Neutrophil (primary cell): Measurements from ENCODE around the gene ATG2A.
A peak's percentile ranks its signal among the peaks of the same experiment; 100 is the strongest.

ENCODE experiments used
- H3K27ac ChIP-seq: fragments of 200-600 bp; sonication (generic); 2 replicates; pipeline ENCODE4 v1.5.1; 2016; ENCODE audit warnings: mild to moderate bottlenecking, moderate library complexity
- H3K27me3 ChIP-seq: fragments of 200-600 bp; sonication (generic); 2 replicates; pipeline ENCODE4 v1.6.0; 2016; ENCODE audit warnings: mild to moderate bottlenecking
- H3K36me3 ChIP-seq: fragments of 200-600 bp; sonication (generic); 2 replicates; pipeline ENCODE4 v1.5.1; 2017
- H3K4me1 ChIP-seq, 2 experiments: fragments of 200-600 bp in 1 of 2; sonication (generic) in 1 of 2; 1 replicate in 1 of 2; 2 replicates in 1 of 2; pipeline versions ENCODE4 v1.5.1 to v1.6.1; 2013 to 2016; ENCODE audit warnings: low read depth in 1 of 2, low read length in 1 of 2, mild to moderate bottlenecking in 1 of 2, moderate library complexity in 1 of 2; ENCODE audit not compliant: control insufficient read depth in 1 of 2, insufficient read depth in 1 of 2
- H3K4me3 ChIP-seq, 2 experiments: fragments of 200-600 bp in 1 of 2; sonication (generic) in 1 of 2; 1 replicate in 1 of 2; 2 replicates in 1 of 2; pipeline ENCODE4 v1.5.1; 2013 to 2016; ENCODE audit warnings: low read depth in 1 of 2, low read length in 1 of 2, mild to moderate bottlenecking in 1 of 2, moderate library complexity in 1 of 2
- H3K9me3 ChIP-seq: fragments of 200-600 bp; sonication (generic); 2 replicates; pipeline ENCODE4 v1.5.1; 2016
- CTCF ChIP-seq: fragments of 200-600 bp; sonication (generic); IDR thresholded peaks from 2 replicates; pipeline ENCODE4 v1.5.1; 2016; ENCODE audit warnings: antibody characterized with exemption

Gene ATG2A

GRCh38 chr11:64856382-64857227 lies 60.4 kb downstream of the ATG2A start:
- no peaks in the 10 kb centered on the region for H3K27me3 ChIP-seq
- TF ChIP-seq CTCF: no peak
- peaks cover 100% of the 10 kb centered on the region in 2 experiments for H3K4me1 ChIP-seq
- peaks cover 79% of the 10 kb centered on the region for H3K36me3 ChIP-seq
- peak overlapping the region; percentile 50 to 62 for H3K4me3 ChIP-seq
- H3K9me3 ChIP-seq: no peaks in the 10 kb centered on the region
- peak overlapping the region; percentile 99 for H3K27ac ChIP-seq

GRCh38 chr11:64855596-64856304 lies 61.3 kb downstream of the ATG2A start:
- Histone ChIP-seq H3K9me3 (no peaks in the 10 kb centered on the region), H3K4me1 (peaks cover 100% of the 10 kb centered on the region in 2 experiments), H3K27me3 (no peaks in the 10 kb centered on the region), H3K4me3 (peak overlapping the region; percentile 50 to 62), H3K36me3 (peaks cover 81% of the 10 kb centered on the region), H3K27ac (peak overlapping the region; percentile 99)
- no peak for TF ChIP-seq CTCF

GRCh38 chr11:64854534-64855502 lies 62.2 kb downstream of the ATG2A start:
- H3K27ac ChIP-seq: peak overlapping the region; percentile 99
- no peaks in the 10 kb centered on the region for H3K9me3 ChIP-seq
- no peak for TF ChIP-seq CTCF
- H3K4me3 ChIP-seq: peak overlapping the region in 1 of 2 experiments; percentile 62
- peaks cover 96 to 100% of the 10 kb centered on the region in 2 experiments for H3K4me1 ChIP-seq
- H3K36me3 ChIP-seq: peaks cover 80% of the 10 kb centered on the region
- H3K27me3 ChIP-seq: no peaks in the 10 kb centered on the region

- Histone ChIP-seq H3K4me1 (peaks cover 96 to 100% of the 10 kb centered on the region in 2 experiments), H3K36me3 (peaks cover 76% of the 10 kb centered on the region), H3K27me3 (no peaks in the 10 kb centered on the region), H3K27ac (peak overlapping the region; percentile 99), H3K9me3 (no peaks in the 10 kb centered on the region), H3K4me3 (peak overlapping the region; percentile 26 to 62)
- no peak for TF ChIP-seq CTCF
Observed at GRCh38 chr11:64854157-64854533, 62.9 kb downstream of the ATG2A start.

GRCh38 chr11:64853709-64854108 lies 63.3 kb downstream of the ATG2A start:
- Histone ChIP-seq H3K4me1 (peaks cover 96 to 100% of the 10 kb centered on the region in 2 experiments), H3K4me3 (peak overlapping the region; percentile 26 to 62), H3K9me3 (no peaks in the 10 kb centered on the region), H3K27ac (peak overlapping the region; percentile 99), H3K27me3 (no peaks in the 10 kb centered on the region), H3K36me3 (peaks cover 71% of the 10 kb centered on the region)
- no peak for TF ChIP-seq CTCF
